HS-5 (cell line): Measurements from ENCODE around the gene GALK1.
"Not testable (repeated sequence)": the region's sequence is repeated elsewhere in the genome, so short reads cannot be mapped to it uniquely, and the experiment has no call there.

ENCODE experiments used
- DNase-seq: peaks from one replicate; pipeline ENCODE4 v3.0.0-alpha.2; 2012; ENCODE audit warnings: low read depth

Gene GALK1

GRCh38 chr17:75764711-75765421 is at the start of gene GALK1:
Gene GALK1, minus strand, starts transcription at chr17:75765192. Its CDS starts 56 bp downstream, at chr17:75765136.
- no peak for DNase-seq

- no peak for DNase-seq
These were observed 49.0 kb upstream of the GALK1 start for GRCh38 chr17:75814021-75814395.

- no peak for DNase-seq
These were observed 48.4 kb upstream of the GALK1 start for GRCh38 chr17:75813081-75814020.

- no peak for DNase-seq
These were observed 47.4 kb upstream of the GALK1 start for GRCh38 chr17:75812096-75813013.

GRCh38 chr17:75811174-75811573 is 46.2 kb upstream of the GALK1 start:
- no peak for DNase-seq

- not testable (repeated sequence) for DNase-seq
These were observed 45.8 kb upstream of the GALK1 start for GRCh38 chr17:75810756-75811155.

GRCh38 chr17:75810216-75810615 is 45.2 kb upstream of the GALK1 start:
- DNase-seq = no peak

GRCh38 chr17:75809631-75810111 is 44.7 kb upstream of the GALK1 start:
- no peak for DNase-seq

- DNase-seq = peak; percentile 59
These were observed 44.1 kb upstream of the GALK1 start for GRCh38 chr17:75808905-75809621.

GRCh38 chr17:75808549-75808904 is 43.5 kb upstream of the GALK1 start:
- DNase-seq = no peak

GRCh38 chr17:75807861-75808260 is 42.9 kb upstream of the GALK1 start:
- no peak for DNase-seq

- DNase-seq = no peak
These were observed 42.0 kb upstream of the GALK1 start for GRCh38 chr17:75806822-75807500.

- DNase-seq = no peak
These were observed 38.9 kb upstream of the GALK1 start for GRCh38 chr17:75803883-75804282.

GRCh38 chr17:75799402-75799801 is 34.4 kb upstream of the GALK1 start:
- no peak for DNase-seq

- DNase-seq = no peak
These were observed 31.0 kb upstream of the GALK1 start for GRCh38 chr17:75795820-75796607.

GRCh38 chr17:75793460-75793859 is 28.5 kb upstream of the GALK1 start:
- DNase-seq = no peak

GRCh38 chr17:75791254-75791653 is 26.3 kb upstream of the GALK1 start:
- no peak for DNase-seq

- DNase-seq = no peak
These were observed 20.3 kb upstream of the GALK1 start for GRCh38 chr17:75785016-75785890.

GRCh38 chr17:75784473-75785015 is 19.6 kb upstream of the GALK1 start, which contains the start of gene UNK:
Gene UNK, plus strand, starts transcription at chr17:75784806. Its CDS starts 75 bp downstream, at chr17:75784881.
- DNase-seq = peak; percentile 97
